ENCODE data around the gene PIP5KL1.

The PIP5KL1 gene

GRCh38 chr9:127968042-127968441 is 37.5 kb upstream of the PIP5KL1 start:
- no peak for DNase-seq

GRCh38 chr9:127967151-127967809 is 36.7 kb upstream of the PIP5KL1 start:
- DNase-seq: no peak

- DNase-seq: no peak
These were observed 36.0 kb upstream of the PIP5KL1 start for GRCh38 chr9:127966416-127967150.

GRCh38 chr9:127965953-127966352 is 35.4 kb upstream of the PIP5KL1 start:
- no peak for DNase-seq

GRCh38 chr9:127963359-127964064 is 32.9 kb upstream of the PIP5KL1 start:
- DNase-seq: no peak

- DNase-seq: no peak
These were observed 32.4 kb upstream of the PIP5KL1 start for GRCh38 chr9:127963041-127963358.

GRCh38 chr9:127962278-127962677 is 31.7 kb upstream of the PIP5KL1 start:
- DNase-seq: no peak

- no peak for DNase-seq
These were observed 31.1 kb upstream of the PIP5KL1 start for GRCh38 chr9:127961613-127962155.

GRCh38 chr9:127961155-127961490 is 30.5 kb upstream of the PIP5KL1 start:
- DNase-seq: no peak

GRCh38 chr9:127960410-127961154 is 30.0 kb upstream of the PIP5KL1 start:
- no peak for DNase-seq

GRCh38 chr9:127959841-127960409 is 29.3 kb upstream of the PIP5KL1 start:
- no peak for DNase-seq

GRCh38 chr9:127959398-127959797 is 28.8 kb upstream of the PIP5KL1 start:
- DNase-seq: no peak

- DNase-seq: no peak
These were observed 28.2 kb upstream of the PIP5KL1 start for GRCh38 chr9:127958728-127959127.

- peak; percentile 29 for DNase-seq
These were observed 24.9 kb upstream of the PIP5KL1 start for GRCh38 chr9:127955294-127956015.

GRCh38 chr9:127954831-127955293 is 24.3 kb upstream of the PIP5KL1 start:
- no peak for DNase-seq

GRCh38 chr9:127953768-127954505 is 23.4 kb upstream of the PIP5KL1 start:
- DNase-seq: no peak

- no peak for DNase-seq
These were observed 22.6 kb upstream of the PIP5KL1 start for GRCh38 chr9:127953154-127953553.

- no peak for DNase-seq
These were observed 20.1 kb upstream of the PIP5KL1 start for GRCh38 chr9:127950513-127951289.

GRCh38 chr9:127949827-127950512 is 19.4 kb upstream of the PIP5KL1 start:
- no peak for DNase-seq

Data from NCI-H524 treated with DMSO at 0.1 percent for 48 hours (cell line).